HG02885 (cell line): ENCODE results near the gene ACACB.

Experiments
- ATAC-seq: cut with Tn5 transposase; IDR thresholded peaks from one replicate; pipeline ENCODE4 v1.9.1; 2021; ENCODE audit warnings: mild to moderate bottlenecking; ENCODE audit not compliant: unreplicated experiment, poor library complexity

ACACB gene

GRCh38 chr12:109271418-109271817, 155.0 kb downstream of the ACACB start:
- ATAC-seq, result no peak

DNA sequence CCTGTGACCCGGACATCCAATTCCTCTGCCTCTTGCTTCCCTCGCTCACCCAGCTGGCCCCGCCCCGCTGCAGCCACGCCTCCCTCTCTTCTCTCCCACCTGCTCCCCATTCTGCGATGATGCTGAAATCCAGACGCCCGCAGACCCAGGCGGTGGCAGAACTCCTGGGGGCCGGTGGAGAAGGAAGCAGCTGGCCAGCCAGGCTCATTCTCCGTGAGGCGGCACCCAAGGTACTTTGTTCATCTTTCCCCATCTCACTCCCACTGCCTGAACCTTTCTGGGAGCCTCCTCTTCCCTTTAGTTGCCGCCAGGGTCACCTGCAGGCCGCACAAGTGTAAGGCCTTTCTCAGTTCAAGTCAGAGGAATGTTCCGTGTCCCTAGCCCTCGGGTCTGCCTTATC, 157.0 kb downstream of the ACACB start:
- ATAC-seq, result no peak

- ATAC-seq, result no peak
Measured at GRCh38 chr12:109274381-109274780, 158.0 kb downstream of the ACACB start.

- no peak for ATAC-seq
Measured at GRCh38 chr12:109275173-109275572, 158.8 kb downstream of the ACACB start.

GRCh38 chr12:109276160-109276559, 159.8 kb downstream of the ACACB start:
- no peak for ATAC-seq

DNA sequence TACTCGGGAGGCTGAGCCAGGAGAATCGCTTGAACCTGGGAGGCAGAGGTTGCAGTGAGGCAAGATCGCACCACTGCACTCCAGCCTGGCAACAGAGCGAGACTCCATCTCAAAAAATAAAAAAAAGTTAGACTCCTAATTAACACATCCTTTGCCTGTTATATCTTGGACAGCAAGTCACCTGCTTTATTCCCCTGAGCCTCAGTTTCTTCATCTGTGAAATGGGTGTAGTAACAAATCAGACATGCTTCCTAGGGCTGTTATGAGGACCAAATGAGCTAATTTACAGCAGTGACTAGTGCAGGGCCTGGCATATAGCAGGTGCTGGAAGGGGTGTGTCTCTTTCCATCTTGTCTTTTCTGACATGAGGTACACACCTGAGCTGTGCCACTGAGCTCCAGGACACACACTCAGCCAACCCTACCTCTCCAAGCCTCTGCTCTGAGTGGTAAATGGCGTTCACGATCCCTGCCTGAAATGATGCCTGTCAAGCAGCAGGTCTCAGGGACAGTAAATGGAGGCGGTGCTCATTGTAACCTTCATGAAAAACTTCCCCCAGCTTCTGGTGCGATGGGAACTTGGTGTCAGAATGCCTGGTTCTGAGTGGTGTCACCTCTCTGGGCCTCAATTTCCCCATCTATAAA, 161.0 kb downstream of the ACACB start:
- ATAC-seq, result no peak

DNA sequence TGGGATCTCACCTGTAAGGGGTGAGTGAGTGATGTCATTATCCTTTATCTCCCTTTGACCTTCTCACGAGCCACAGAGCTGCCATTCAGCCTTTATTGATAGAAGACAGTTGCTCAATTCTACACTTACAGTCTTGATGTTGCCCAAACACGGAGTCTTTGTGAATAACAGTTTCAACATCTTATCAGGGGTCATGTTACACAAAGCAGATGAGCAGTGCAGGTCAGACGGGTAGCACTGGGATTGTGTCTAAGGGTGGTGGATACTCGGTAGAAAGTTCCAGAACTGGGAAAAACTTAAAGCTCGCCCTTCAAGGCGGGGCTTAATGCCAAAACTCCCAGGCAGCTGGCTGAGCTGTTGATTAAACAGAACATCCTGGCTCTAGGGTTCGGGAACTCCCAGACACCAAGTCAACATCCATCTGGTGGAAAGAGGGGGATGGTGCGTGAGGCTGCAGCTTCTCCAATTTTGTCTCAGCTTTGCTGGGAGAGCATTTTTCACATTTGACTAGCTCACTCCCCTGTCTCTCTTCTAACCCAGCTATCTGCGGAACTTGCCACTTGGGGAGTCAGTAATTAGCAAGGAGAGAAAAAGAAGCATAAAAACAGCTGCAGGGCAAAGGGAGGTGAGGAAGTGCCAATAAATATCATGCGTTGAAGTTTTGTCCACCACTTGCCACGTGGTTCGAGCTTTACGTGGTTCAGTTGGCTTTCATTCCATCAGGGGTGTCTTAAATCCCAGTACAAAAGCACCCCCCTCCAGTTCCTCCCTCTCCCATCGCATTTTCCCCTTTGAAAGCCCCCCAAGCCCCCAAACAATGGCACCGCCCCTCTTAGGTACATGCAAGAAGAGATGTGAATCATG, 161.7 kb downstream of the ACACB start:
- ATAC-seq, result no peak

DNA sequence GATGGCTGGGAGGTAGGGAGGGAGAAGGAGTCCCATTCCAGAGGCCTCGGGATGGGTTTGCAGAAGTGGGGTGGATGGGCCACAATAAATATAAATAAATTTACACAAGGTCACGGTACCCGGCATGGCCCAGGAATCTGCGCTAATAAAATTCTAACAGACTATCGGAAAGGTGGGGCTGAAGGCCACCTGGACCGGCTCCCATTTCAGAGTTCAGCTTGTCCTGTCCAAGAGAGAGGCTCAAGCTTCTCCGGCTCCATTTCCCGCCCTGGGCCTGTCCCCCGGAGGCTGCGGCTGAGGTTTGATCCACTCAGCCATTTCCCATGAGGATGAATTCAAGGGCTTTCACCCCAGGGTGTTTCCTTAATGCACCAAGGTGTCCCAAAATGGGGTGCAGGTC, 162.5 kb downstream of the ACACB start:
- no peak for ATAC-seq

GRCh38 chr12:109279525-109279924, 163.1 kb downstream of the ACACB start:
- ATAC-seq, result no peak

- no peak for ATAC-seq
Measured at GRCh38 chr12:109281452-109281851, 165.1 kb downstream of the ACACB start.

- ATAC-seq, result no peak
Measured at GRCh38 chr12:109284392-109284791, 168.0 kb downstream of the ACACB start.

DNA sequence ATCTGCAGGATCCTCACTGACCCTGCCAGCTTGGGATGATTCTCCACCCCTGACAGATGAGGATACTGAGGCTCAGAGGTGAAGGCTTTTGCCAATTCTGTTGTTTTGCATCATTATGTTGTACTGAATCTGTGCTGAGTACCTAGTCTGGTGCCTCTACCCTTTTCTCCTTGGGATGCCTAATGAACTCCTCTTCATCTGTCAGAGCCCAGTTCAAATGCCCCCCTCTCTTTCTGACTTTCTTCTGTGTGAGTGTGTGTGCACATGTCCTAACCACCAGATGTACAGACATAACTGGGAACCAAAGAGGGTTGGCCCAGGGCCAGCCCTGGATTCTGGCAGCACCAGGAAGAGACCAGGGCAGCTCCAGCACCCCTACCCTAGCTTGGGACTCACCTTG, 169.9 kb downstream of the ACACB start:
- ATAC-seq, result no peak

DNA sequence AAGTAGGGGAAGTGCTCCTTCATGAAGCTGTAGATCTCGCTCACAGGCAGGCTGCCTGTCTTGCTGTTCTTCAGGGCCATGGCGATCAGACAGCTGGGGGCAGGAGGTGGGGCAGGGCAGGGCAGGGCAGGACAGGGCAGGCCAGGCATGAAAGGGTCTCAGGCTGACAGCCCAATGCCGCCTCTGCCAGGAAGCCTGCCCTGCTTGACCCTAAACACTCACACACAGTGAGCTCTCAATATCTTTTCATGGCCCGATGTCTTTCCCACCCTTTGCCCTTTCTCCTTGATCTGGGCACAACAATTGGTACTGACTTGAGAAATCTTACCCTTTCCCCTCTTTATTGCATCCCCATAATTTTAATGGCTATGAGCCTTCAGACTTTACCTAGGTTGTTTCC, 170.3 kb downstream of the ACACB start:
- ATAC-seq, result no peak

DNA sequence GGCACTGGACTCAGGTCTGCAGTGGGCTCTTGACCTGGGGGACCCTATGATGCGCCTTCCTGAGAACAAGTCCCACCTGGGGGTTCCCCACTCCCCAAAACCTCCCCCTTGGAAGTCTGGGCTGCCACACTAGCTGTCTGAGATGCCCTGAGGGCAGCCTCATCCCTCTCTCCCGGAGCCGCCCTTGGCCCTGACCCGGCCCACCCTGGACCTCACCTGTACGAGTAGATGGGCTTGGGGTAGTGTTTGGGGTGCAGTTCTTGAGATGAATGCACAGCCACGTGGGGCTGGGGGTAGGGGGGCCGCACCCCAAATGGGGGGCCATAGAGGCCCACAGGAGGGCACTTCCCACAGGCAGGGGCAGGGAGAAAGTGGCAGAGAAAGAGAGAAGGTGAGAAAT, 170.8 kb downstream of the ACACB start:
- ATAC-seq, result no peak

- ATAC-seq, result no peak
Measured at GRCh38 chr12:109287811-109288469, 171.6 kb downstream of the ACACB start.

DNA sequence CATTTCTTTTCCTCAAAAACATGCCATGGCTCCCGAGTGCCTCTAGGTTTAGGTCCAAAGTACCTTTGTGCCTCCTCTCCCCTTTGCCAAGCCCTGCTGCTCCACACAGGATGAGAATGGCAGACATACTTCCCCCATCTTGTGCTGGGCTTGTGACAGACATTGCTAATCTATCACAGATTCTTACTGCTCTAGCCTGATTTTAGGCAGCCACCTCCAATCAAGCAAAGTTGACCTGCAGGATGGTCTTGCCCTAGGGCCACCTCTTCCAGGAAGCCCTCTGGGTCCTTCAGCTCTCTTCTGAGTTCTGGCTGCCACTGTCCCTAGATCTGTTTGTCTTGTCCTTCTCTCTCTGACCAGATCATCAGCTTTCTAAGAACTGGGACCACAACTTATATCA, 172.2 kb downstream of the ACACB start:
- no peak for ATAC-seq

GRCh38 chr12:109289004-109289403, 172.6 kb downstream of the ACACB start:
- ATAC-seq, result no peak

DNA sequence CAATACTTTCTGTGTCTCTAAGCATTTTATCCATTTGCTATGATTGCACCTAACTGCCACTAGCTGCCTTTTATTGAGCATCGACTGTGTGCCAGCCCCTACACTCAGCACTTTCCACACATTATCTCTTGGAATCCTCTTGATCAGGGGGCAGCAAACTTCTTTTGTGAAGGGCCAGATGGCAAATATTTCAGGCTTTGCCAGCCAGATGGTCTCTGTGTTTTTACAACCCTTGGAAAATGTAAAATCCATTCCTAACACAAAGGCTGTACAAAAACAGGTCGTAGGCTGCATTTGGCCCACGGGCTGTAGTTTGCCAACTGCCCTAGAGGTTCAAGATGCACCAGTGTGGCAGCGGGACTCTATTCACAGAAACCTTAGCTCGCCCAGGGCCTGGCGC, 173.2 kb downstream of the ACACB start:
- ATAC-seq, result no peak

DNA sequence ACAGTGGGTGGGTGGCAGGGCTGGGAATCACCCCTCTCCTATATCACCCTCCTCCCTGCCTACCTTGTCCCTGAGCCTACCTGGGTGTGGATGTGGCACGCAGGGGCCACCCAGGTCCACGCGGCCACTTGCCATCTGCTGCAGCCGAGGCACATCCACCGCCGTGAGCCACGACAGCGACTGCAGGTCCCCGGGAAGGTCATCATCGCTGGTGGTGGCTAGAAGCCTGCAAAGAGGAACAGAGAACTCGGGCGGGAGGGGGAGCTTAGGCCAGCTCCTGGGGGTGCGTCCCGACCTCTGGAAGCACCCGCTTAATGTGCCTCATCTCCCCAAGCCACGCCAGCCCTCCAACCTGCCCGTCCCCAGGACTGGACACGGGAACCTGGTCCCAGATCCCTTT, 173.7 kb downstream of the ACACB start:
- no peak for ATAC-seq

- no peak for ATAC-seq
Measured at GRCh38 chr12:109291117-109291516, 174.7 kb downstream of the ACACB start.
